HCT116 (cell line): ENCODE results near the gene NSG2. TPM values are rescaled to one million over a fixed set of nuclear protein-coding genes. Genes with fewer than 3 reads are reported as not detected.

Experiments
- ATAC-seq: fragments of 200-7000 bp; cut with Tn5 transposase; 2 replicates; pipeline ENCODE4 v1.9.1; 2020; ENCODE audit warnings: mild to moderate bottlenecking, moderate library complexity
- BruUV-seq: library from RNA; stranded (reverse); fragments of 400-500 nt; replicated peaks from 2 replicates; lab custom pipeline; 2021; lab: Mats Ljungman, UMichigan
- CTCF ChIA-PET: fragments of 300-600 bp; sonication (Branson Sonifier 250); formaldehyde crosslinking; loops from one replicate; lab custom pipeline; 2021; ENCODE audit warnings: antibody characterized with exemption; lab: Charles Lee
- POLR2A ChIA-PET: fragments of 300-600, 350-600 bp; sonication (Branson Sonifier 250); formaldehyde crosslinking; loops from one replicate; lab custom pipeline; 2021; ENCODE audit warnings: antibody characterized with exemption; lab: Charles Lee
- RAD21 ChIA-PET, 2 experiments: fragments of 300-600 bp; sonication (Branson Sonifier 250); formaldehyde crosslinking; loops; one replicate each; lab custom pipeline; 2023; ENCODE audit warnings: low total read pairs in 2 of 2; ENCODE audit not compliant: uncharacterized antibody in 2 of 2, unreplicated experiment in 2 of 2, low non-redundant PET in 1 of 2; lab: Charles Lee
- DNase-seq: peaks from one replicate; pipeline ENCODE4 v3.0.0-alpha.2; 2010; ENCODE audit warnings: low read depth, low spot score
- H2AFZ ChIP-seq: fragments of 200-600 bp; shearing (Covaris generic), sonication (generic); 2 replicates; pipeline ENCODE4 v1.6.1; 2017; ENCODE audit warnings: low read depth, mixed run types, mixed read lengths, antibody characterized with exemption, low read length; ENCODE audit not compliant: poor library complexity, severe bottlenecking
- H3K27ac ChIP-seq: 2 replicates; pipeline ENCODE4 v1.5.1; 2012; ENCODE audit warnings: low read depth, low read length
- H3K27me3 ChIP-seq: fragments of 200-600 bp; sonication (generic); 2 replicates; pipeline ENCODE4 v1.6.1; 2016; ENCODE audit warnings: mixed run types, low read length, mixed read lengths; ENCODE audit not compliant: insufficient read depth
- H3K36me3 ChIP-seq, 2 experiments: fragments of 200-500 bp in 1 of 2; fragments of 200-600 bp in 1 of 2; sonication (Bioruptor generic) in 1 of 2; sonication (generic) in 1 of 2; 2 replicates each; pipeline versions ENCODE4 v1.5.1 to v1.6.1; 2014 to 2016; ENCODE audit warnings: low read length in 2 of 2, inconsistent platforms in 1 of 2, mixed read lengths in 1 of 2, mixed run types in 1 of 2; ENCODE audit not compliant: insufficient read depth in 2 of 2, control insufficient read depth in 1 of 2
- H3K4me1 ChIP-seq, 2 experiments: fragments of 200-600 bp in 1 of 2; sonication (generic) in 1 of 2; 2 replicates each; pipeline versions ENCODE4 v1.5.1 to v1.6.1; 2012 to 2017; ENCODE audit warnings: low read length in 2 of 2, inconsistent platforms in 1 of 2, mild to moderate bottlenecking in 1 of 2, mixed read lengths in 1 of 2, mixed run types in 1 of 2, moderate library complexity in 1 of 2; ENCODE audit not compliant: insufficient read depth in 2 of 2, control insufficient read depth in 1 of 2
- H3K4me2 ChIP-seq: fragments of 200-600 bp; sonication (generic); 2 replicates; pipeline ENCODE4 v1.6.1; 2017; ENCODE audit warnings: mixed run types, low read length, mixed read lengths
- H3K4me3 ChIP-seq, 2 experiments: fragments of 200-600 bp in 1 of 2; sonication (generic) in 1 of 2; replicated peaks in 1 of 2; 2 replicates each; pipeline ENCODE4 v1.5.1; 2011 to 2016; ENCODE audit warnings: low read length in 2 of 2, control low read depth in 1 of 2, low read depth in 1 of 2, mild to moderate bottlenecking in 1 of 2, mixed read lengths in 1 of 2, mixed run types in 1 of 2
- H3K79me2 ChIP-seq: fragments of 200-600 bp; sonication (generic); 2 replicates; pipeline ENCODE4 v1.6.1; 2017; ENCODE audit warnings: mild to moderate bottlenecking, mixed run types, low read length, moderate library complexity, mixed read lengths; ENCODE audit not compliant: insufficient read depth
- H3K9ac ChIP-seq: fragments of 200-600 bp; sonication (generic); 2 replicates; pipeline ENCODE4 v1.6.1; 2016; ENCODE audit warnings: low read length, mixed read lengths
- H3K9me2 ChIP-seq: fragments of 200-600 bp; sonication (generic), shearing (Covaris generic); 2 replicates; pipeline ENCODE4 v1.6.1; 2017; ENCODE audit warnings: mixed run types, mild to moderate bottlenecking, moderate library complexity; ENCODE audit not compliant: insufficient read depth
- H3K9me3 ChIP-seq, 2 experiments: fragments of 200-500 bp in 1 of 2; fragments of 200-600 bp in 1 of 2; sonication (Bioruptor generic) in 1 of 2; sonication (generic) in 1 of 2; 2 replicates each; pipeline ENCODE4 v1.6.1; 2014 to 2017; ENCODE audit warnings: low read length in 2 of 2, mixed read lengths in 2 of 2, inconsistent platforms in 1 of 2, low read depth in 1 of 2, mild to moderate bottlenecking in 1 of 2, mixed run types in 1 of 2, moderate library complexity in 1 of 2; ENCODE audit not compliant: control insufficient read depth in 1 of 2, insufficient read depth in 1 of 2
- H4K20me1 ChIP-seq: fragments of 200-600 bp; sonication (generic), shearing (Covaris generic); 2 replicates; pipeline ENCODE4 v1.6.1; 2017; ENCODE audit warnings: mixed run types, mild to moderate bottlenecking, moderate library complexity; ENCODE audit not compliant: insufficient read depth
- CEBPB ChIP-seq: IDR thresholded peaks from 2 replicates; pipeline ENCODE4 v1.6.1; 2012; ENCODE audit warnings: low read depth
- EGR1 ChIP-seq: IDR thresholded peaks from 2 replicates; pipeline ENCODE4 v1.6.1; 2012; ENCODE audit warnings: low read depth
- ELF1 ChIP-seq: IDR thresholded peaks from 2 replicates; pipeline ENCODE4 v1.6.1; 2012; ENCODE audit warnings: low read depth, borderline replicate concordance
- EZH2 ChIP-seq: fragments of 200-600 bp; sonication (generic); IDR thresholded peaks from 2 replicates; pipeline ENCODE4 v1.6.1; 2017; ENCODE audit warnings: antibody characterized with exemption, mixed run types
- JUND ChIP-seq: IDR thresholded peaks from 2 replicates; pipeline ENCODE4 v1.6.1; 2012
- MAX ChIP-seq: IDR thresholded peaks from 2 replicates; pipeline ENCODE4 v1.6.1; 2012
- POLR2A ChIP-seq: IDR thresholded peaks from 2 replicates; pipeline ENCODE4 v1.7.0; 2011; ENCODE audit warnings: borderline replicate concordance; ENCODE audit not compliant: insufficient read depth, insufficient read length; ENCODE audit errors: extremely low read depth
- POLR2AphosphoS5 ChIP-seq: IDR thresholded peaks from 2 replicates; pipeline ENCODE4 v1.6.1; 2011; ENCODE audit warnings: mild to moderate bottlenecking, low read depth, low read length, moderate library complexity
- RAD21 ChIP-seq: IDR thresholded peaks from 2 replicates; pipeline ENCODE4 v1.6.1; 2012; ENCODE audit warnings: low read depth, mild to moderate bottlenecking
- REST ChIP-seq: IDR thresholded peaks from 2 replicates; pipeline ENCODE4 v1.6.1; 2012; ENCODE audit warnings: low read depth
- SP1 ChIP-seq: IDR thresholded peaks from 2 replicates; pipeline ENCODE4 v1.6.1; 2012; ENCODE audit warnings: low read depth
- TCF7L2 ChIP-seq: IDR thresholded peaks from 2 replicates; pipeline ENCODE4 v1.7.0; 2011; ENCODE audit warnings: borderline replicate concordance, inconsistent platforms; ENCODE audit not compliant: insufficient read depth, insufficient read length; ENCODE audit errors: extremely low read depth
- YY1 ChIP-seq: IDR thresholded peaks from 2 replicates; pipeline ENCODE4 v1.6.1; 2011; ENCODE audit warnings: low read length, low read depth, moderate library complexity, mild to moderate bottlenecking; ENCODE audit not compliant: insufficient replicate concordance; ENCODE audit errors: extremely low read depth
- ZBTB33 ChIP-seq: IDR thresholded peaks from 2 replicates; pipeline ENCODE4 v1.6.1; 2011; ENCODE audit warnings: mild to moderate bottlenecking, low read length, moderate library complexity; ENCODE audit not compliant: insufficient replicate concordance; ENCODE audit errors: extremely low read depth
- ZNF274 ChIP-seq: fragments of 200-500 bp; sonication (Bioruptor generic); IDR thresholded peaks from 2 replicates; pipeline ENCODE4 v1.6.1; 2014; ENCODE audit warnings: mild to moderate bottlenecking, low read depth, low read length, inconsistent platforms
- intact Hi-C: fragments of 100-400 bp; cut with micrococcal nuclease; formaldehyde crosslinking; loops from 2 replicates; pipeline ENCODE4 v1.10.0; 2022
- total RNA-seq: library from RNA; stranded (reverse); gene quantifications from one replicate; pipeline ENCODE4 v1.2.1, GENCODE V29; 2021; ENCODE audit not compliant: unreplicated experiment

Gene NSG2
- total RNA-seq, 1 experiment from 2014 or later, result not detected

- H3K9me2 ChIP-seq, result peaks cover 4% of the 10 kb centered on the region; the same call in 1 of the 2 replicates
- no peak overlapping the region for H3K27ac ChIP-seq
- no peaks in the 10 kb centered on the region for H3K9me3 ChIP-seq
- ChIA-PET POLR2A (no interaction called here), CTCF (no interaction called here), RAD21 (no interaction called here)
- H3K36me3 ChIP-seq, result no peaks in the 10 kb centered on the region
- TF ChIP-seq EGR1, result no peak
- TF ChIP-seq ZNF274, result no peak
- TF ChIP-seq POLR2AphosphoS5, result no peak
- TF ChIP-seq JUND, result no peak
- no peak for TF ChIP-seq CEBPB
- H2AFZ ChIP-seq, result no peak overlapping the region
- H3K4me2 ChIP-seq, result no peak overlapping the region
- no TSS peak for BruUV-seq
- no peak overlapping the region for H3K9ac ChIP-seq
- H4K20me1 ChIP-seq, result no peaks in the 10 kb centered on the region
- intact Hi-C loops, result no loop called here
- no peak for ATAC-seq
- H3K79me2 ChIP-seq, result no peaks in the 10 kb centered on the region
- DNase-seq, result no peak
- peaks cover 9% of the 10 kb centered on the region; the same call in 1 of the 2 replicates for H3K27me3 ChIP-seq
- no peaks in the 10 kb centered on the region for H3K4me1 ChIP-seq
- H3K4me3 ChIP-seq, result no peak overlapping the region
These were observed 89.0 kb downstream of the NSG2 start for GRCh38 chr5:174134545-174134944.

- DNase-seq, result no peak
- Histone ChIP-seq H3K4me3 (no peak overlapping the region), H3K27me3 (no peaks in the 10 kb centered on the region), H3K36me3 (no peaks in the 10 kb centered on the region), H3K9me3 (no peaks in the 10 kb centered on the region), H3K9ac (no peak overlapping the region), H3K27ac (no peak overlapping the region), H3K4me2 (no peak overlapping the region), H4K20me1 (no peaks in the 10 kb centered on the region), H2AFZ (no peak overlapping the region), H3K79me2 (no peaks in the 10 kb centered on the region), H3K4me1 (no peaks in the 10 kb centered on the region), H3K9me2 (peaks cover 2% of the 10 kb centered on the region; the same call in 1 of the 2 replicates)
- ChIA-PET RAD21 (interaction anchor here in 1 of 2 experiments (0.7 kb wide), 2 partner anchors 14 to 51 kb away, joined by 3 to 4 read pairs; no protein-coding TSS in a partner anchor), POLR2A (no interaction called here), CTCF (interaction anchor here (0.7 kb wide), 1 partner anchor 566 kb away, joined by 3 read pairs; no protein-coding TSS in a partner anchor)
- intact Hi-C loops, result no loop called here
- no TSS peak for BruUV-seq
- ATAC-seq, result no peak
- TF ChIP-seq EZH2, result no peak
- no peak for TF ChIP-seq REST
- TF ChIP-seq MAX, result no peak
- no peak for TF ChIP-seq ZBTB33
- no peak for TF ChIP-seq SP1
- TF ChIP-seq POLR2AphosphoS5, result no peak
- no peak for TF ChIP-seq RAD21
- no peak for TF ChIP-seq YY1
- TF ChIP-seq CEBPB, result no peak
- TF ChIP-seq EGR1, result no peak
- no peak for TF ChIP-seq ELF1
- no peak for TF ChIP-seq POLR2A
- no peak for TF ChIP-seq TCF7L2
These were observed 94.1 kb downstream of the NSG2 start for GRCh38 chr5:174139623-174140022.
